GM23248 (cell line): Measurements from ENCODE around the gene THSD4.

Experiments
- EZH2 ChIP-seq: fragments of 200-600 bp; sonication (generic); IDR thresholded peaks from 2 replicates; pipeline ENCODE4 v1.6.1; 2018; ENCODE audit warnings: antibody characterized with exemption, mild to moderate bottlenecking; ENCODE audit not compliant: insufficient read depth, poor library complexity, severe bottlenecking
- EZH2phosphoT487 ChIP-seq: fragments of 200-600 bp; sonication (generic); IDR thresholded peaks from 2 replicates; pipeline ENCODE4 v1.6.1; 2018; ENCODE audit warnings: antibody characterized with exemption, moderate library complexity, mild to moderate bottlenecking, low read depth; ENCODE audit not compliant: insufficient read depth

DNA sequence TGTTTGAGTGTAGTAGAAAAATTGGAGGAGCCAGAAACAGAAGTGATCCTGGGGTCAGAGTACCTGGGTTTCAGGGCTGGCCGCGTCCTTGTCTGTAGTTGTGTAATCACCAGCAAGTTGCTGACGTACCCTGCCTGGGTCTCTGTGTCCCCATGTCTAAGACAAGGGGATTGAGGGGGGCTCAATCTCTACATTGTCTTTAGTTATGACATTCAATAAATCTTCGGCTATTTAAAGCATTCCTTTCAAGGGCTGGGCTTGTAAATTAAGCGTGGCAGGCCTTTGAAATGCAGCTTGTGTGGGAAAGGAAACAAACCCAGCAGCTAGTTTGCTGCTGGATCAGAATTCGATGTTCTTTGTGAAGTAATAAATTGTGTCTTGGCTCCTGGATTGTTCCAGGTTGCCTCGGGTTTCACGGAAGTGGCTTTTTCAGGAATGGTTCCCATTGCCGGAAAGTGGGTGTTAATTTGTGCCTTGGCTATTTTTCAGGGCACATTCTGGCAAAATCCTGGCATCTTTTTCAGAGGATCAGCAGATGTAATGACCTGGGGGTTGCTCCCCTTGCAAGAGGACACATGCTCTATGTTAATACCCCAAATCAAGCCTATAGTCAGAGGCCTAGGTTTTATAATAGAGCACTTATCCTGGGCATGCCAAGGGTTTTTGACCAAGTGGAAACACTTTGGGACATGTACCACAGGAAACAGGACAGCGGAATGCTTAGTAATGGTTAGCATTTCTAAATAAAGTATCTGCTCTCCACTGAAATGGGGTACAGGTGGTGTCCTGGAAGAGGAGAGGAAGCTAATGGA is 400.3 kb downstream of the THSD4 start:
- TF ChIP-seq EZH2 (no peak), EZH2phosphoT487 (no peak)
